ENCODE results near the gene MAN2A1.
A peak's percentile ranks its signal among the peaks of the same experiment; 100 is the strongest.

Gene MAN2A1

DNA sequence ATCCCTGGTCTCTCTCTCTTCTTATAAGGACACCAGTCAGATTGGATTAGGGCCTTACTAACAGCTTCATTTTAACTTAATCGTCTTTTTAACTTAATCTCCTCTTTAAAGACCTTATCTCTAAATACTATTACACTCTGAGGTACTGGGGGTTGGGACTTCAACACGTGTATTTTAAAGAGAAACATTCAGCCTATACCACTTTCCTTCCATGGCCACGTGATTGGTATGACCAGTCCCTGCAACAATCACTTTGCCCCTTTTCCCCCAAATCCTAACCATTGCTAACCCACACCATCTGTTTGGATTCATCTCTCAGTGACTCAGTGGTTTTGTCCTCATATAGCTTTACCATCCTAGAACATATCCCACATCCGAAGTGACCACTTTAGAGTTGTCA, 3.8 kb upstream of the MAN2A1 start:
- DNase-seq = no peak

DNA sequence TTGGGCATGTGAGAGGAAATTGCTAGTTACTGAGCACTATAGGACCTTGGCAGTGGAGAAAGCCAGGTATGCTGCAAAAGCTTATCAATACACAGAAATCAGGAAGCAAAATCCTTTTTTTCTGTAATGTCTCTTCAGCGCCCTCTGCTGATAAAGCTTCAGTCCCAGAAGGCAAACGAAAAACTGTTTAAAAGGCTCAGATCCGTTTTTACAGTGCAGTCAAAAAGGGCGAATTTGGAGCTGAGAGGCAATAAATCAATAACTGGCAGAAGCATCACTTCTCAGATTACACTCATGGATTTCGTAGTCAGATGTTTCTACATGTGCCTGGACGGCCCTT, 1.1 kb upstream of the MAN2A1 start:
- no peak for DNase-seq

DNA sequence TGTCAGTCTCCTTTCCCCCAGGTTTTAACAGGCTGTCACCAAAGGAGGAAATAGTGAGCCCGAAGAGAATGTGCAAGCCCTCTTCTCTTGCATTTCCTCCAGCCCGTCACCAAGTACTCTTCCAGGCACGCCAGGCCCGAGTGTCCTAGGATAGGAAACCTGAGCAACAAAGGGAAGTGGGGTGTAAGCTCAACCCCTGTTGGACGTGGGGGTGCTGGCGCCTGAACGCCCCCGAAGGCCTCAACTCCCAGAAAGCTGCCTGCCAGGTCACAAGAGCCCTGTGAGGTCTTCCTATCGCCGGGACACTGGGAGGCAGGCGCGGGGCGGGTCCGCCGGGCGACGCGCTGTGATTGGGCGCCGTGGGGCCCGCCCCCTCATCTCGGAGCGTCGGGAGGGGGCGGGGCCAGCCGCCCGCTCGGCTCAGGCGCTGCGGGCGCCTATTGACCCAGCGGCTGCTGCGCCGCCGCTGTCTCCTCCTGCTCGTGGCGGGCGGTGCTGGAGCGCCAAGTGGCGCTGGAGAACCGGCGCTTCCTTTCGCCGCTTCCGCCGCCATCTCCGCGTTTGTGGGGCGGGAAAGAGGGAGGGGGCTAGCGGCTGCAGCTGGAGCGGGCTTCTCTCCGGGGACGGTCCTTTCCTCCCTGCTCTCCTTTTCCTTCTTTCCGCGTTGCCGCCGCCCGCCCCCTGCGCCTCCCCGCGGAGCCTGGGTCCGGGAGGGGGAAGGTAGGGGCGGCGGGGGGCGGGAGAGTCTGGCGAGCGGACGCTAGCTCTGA, 572 bp upstream of the MAN2A1 start:
- DNase-seq = peak; percentile 65

DNA sequence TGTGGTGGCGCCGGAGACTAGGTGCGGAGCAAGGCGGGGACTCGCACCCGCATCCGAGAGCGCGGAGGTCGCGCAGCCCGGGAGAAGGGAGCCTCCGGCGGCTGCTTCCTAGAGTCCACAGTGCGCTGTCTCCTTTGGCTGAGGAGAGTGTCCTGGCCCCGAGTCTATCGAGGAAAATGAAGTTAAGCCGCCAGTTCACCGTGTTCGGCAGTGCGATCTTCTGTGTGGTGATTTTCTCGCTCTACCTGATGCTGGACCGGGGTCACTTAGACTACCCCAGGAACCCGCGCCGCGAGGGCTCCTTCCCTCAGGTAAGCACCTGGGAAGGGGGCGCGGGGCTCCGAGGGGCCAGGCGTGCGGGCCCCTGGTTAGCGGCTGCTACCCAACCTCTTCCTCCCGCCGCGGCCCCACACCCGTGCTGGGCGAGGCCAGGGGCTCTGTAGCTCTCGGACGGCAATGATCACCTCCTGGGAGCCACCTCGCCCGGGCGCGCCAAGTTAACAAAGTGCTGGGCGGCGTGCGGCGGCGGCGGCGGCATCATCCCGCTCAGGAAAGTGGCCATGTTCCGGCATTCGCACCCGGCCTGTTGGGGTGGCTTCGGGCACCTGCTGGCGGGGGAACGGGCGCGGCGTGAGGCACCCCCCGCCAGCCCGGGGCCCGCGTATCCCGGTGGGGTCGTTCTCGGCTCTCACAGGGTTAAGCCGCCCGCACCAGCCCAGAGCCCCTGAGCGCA, 681 bp downstream of the MAN2A1 start:
- peak; percentile 18 for DNase-seq

DNA sequence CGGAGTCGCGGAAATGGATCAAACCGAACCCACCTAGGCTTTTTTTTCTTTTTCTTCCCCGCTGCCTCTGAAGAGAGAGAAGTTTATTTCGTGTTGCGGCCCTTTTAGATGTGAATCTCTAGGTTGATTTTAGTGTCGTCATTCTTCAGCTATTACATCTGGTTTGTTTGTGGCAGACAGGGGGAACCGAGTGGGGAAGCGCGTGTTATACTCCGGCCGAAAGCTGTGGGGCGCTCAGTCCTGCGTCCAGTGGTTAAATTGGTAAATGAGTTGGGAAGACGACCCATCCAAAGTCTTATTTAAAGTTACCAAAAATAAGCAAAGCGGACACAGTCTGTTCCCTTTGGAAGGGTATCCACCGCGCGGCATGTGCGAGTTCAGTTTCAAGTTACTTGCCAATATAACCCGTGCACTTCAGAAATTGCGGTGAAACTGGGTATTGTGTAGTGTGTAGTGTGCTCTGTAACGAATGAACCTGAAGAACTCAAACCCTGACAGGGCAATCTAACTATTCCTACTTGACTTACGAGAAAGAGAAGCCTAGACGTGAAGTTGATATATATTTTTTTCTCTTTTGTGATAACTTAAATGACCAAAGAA, 1.3 kb downstream of the MAN2A1 start:
- peak; percentile 29 for DNase-seq

DNA sequence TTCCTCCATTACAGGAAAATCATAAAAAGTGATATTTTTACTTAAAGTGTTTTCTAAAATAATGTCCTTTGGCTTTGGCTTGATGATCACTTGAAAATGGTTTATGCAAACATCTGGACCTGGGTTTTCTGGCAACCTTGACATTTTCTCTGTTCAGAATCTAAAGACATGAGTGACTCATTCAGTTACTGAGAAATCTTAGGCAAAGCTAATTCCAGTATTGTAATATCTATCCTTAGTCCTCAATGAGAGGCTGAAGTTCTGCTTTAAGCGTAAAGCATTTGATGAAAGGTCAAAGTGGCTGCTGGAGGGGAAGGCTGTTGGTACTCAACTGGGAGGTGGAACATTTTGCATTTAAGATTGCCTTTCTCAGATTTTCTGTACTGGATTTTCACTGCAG, 2.3 kb downstream of the MAN2A1 start:
- DNase-seq = no peak

DNA sequence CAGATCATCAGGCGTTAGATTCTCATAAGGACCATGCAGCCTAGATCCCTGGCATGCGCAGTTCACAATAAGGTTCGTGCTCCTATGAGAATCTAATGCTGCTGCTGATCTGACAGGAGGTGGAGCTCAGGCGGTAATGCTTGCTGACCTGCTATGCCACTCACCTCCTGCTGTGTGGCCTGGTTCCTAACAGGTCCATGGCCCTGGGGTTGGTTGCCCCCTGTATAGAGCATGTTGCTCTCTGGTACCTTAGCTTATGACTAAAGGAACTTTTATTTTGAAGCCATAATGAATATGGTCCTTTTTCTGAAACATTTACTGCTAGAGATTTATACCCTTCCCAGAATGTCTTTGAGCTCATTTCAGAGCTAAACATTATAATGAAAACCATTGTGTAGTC, 3.1 kb downstream of the MAN2A1 start:
- DNase-seq = no peak

DNA sequence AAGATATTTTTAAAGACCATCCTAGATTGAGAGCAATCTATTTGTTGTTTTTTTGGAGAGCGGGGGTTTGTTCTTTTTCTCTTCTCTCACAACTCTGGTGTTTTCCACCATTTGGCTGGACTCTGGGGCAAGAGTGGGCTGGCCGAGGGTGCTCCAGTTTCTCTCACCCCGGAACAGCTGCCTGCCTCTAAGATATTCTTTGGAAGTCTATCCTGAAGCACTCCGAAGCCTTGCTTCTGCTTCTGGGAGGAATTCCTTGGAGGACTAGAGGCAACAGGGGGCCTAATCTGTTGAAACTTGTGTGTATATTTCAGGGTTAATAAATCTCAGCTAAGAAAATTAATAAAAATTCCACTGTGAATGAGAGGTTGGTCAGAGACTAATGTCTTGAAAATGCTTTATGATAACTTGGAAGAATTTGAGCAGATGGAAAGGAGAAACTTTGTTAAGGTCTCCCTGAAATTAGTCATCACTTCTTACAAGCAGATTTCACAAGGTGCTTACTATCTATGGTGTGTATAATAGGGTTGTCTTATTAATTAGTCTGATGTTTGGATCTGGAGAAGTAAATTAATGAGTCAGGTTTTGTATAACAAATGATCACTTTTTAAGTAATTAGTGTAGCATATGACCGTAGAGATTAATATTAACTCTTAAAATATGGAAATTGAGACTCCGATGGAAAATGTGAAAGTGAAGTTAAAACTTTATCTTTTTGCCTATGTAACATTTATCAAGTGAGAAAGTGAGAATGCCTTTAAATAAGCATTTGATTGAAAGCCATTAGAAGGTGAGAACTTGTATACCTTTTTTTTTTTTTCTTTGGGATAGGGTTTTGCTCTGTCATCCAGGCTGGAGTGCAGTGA, 4.0 kb downstream of the MAN2A1 start:
- DNase-seq = no peak

DNA sequence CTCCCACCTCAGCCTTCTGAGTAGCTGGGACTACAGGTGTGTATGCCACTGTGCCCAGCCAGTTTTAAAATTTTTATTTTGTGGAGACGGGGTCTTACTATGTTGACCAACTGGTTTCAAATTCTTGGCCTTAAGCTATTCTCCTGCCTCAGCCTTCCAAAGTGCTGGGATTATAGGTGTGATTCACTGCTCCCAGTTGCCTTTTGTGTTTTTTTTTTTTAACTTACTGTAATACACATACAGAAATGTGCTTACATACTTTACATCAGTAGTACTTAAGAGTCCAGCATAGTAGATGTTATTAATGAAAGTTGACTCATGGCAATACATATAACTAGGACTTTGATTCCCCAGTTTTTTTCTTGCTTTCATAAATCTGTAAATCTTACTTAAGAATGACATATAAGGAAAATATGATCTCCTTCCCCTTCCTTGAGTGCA, 4.7 kb downstream of the MAN2A1 start:
- no peak for DNase-seq

DNA sequence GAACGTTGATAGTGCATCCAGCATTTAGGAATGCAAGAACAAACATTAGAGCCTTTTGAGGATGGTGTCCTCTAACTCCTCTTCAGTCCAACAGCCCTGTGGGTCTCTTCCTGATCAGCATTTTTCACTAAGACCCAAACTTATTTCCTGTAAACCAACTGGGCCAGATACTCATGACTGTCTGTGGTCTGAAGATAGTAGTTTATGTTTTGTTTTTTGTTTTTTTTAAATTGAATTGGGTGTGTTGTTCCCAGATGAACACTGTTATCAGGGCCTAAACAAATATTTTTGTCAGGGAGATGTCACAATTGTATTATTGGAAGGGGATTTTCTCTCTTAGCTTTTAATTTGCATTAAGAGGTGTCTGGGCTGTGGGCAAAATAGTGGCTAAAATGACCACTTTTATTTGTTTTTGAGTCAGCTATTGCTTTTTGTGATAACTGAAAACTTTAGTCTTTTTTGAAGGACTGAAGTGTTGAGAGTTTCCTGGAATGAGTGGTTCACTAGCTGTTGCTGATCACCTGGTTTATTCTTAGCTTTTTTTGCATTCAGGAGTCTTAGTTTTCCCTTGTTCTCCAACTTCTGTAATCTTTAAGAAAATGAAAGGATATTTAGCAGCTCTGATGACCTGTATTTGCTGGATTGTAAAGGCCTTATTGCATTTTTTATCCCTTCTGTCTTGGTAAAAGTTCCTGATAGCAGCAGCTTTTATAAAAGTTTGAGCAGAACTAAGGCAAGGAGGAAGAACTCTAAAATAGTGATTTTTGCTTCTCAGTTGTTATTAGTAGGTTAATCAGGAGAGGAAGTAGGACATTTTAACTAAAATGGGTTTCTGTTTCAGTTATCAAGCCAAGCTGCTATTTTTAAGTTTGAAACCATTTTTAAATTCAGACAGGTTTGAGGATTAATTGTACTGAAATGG, 5.5 kb downstream of the MAN2A1 start:
- DNase-seq = no peak

DNA sequence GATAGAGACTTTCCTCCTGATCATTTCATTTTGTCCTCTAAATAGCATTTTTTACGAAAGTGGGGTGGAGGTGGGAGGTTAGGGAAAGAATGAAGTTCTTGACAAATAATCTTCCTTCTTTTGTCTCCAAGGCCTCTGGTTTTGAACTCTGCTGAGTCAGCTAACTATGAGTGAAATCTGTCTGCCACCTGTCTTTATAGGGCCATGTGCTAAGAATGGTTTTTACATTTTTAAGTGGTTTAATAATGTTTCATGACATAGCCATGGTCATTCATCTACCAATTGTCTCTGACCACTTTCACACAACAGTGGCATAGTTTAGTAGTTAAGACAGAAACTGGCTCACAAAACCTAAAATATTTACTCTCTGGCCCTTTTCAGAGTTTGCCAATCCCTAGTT, 7.6 kb downstream of the MAN2A1 start:
- no peak for DNase-seq

DNA sequence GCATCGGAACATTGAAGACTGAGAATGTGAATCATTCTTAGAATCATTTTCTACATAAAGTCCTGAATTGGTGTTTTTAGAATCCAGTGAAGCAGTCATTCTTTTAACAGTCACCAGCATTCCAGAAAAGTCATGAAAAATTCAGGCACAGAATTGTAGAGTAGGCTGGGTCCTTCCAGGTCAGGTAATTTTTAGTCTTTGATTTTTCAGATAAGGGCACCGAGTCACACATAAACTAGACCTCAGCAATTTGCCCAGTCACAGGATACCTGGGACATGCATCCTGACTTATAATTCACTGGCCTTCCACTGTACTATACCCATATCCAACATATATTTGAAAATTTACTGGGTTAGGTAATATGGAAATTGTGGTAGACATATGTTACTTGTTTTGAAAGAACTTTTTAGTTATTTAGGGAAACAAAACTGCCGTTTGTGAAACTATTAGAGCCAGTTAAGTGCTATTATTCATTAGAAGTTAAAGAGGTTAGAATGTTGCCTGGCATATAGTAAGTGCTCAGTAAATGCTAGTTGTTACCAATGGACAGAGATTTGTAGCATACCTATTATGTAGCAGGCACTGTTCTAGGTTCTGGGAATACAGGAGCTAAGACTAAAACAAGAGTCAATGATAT, 10.9 kb downstream of the MAN2A1 start:
- DNase-seq = no peak

DNA sequence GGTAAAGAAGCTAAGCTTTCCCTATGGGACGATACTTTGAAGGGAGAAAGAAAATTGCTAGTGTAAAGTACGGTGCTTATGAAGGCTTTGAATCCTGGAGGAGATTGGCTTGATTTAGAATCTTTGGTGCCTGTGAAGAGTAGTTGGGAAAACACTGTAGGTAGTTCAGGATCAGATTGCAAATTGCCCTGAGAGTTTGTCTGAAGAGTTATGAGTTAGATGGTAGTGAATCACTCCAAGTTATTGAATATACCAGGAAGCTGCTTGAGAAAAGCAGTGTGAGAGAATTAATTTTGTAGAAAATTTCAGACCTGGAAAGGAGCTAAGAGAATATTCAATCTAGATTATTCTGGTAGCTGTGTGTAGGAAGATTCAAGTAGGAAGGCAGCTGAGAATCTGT, 11.5 kb downstream of the MAN2A1 start:
- DNase-seq = no peak

DNA sequence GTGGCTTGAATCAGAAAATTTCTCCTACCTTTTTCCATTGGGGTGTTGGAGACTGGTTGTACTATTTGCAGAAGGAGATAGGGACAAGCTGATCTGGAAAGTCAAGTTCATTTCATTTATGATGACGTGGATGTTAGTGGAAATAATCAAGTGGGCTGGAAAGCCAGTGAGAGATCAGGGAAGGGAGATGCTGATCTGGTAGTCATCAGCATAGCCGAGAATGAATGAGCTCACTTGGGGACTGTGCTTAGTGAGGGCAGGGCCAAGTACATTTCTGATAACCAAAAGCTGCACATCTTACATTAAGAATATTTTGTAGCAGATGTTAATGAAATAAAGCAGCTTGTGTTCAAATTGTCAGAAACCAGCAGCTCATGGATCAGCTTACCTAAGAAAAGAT, 12.1 kb downstream of the MAN2A1 start:
- DNase-seq = no peak

DNA sequence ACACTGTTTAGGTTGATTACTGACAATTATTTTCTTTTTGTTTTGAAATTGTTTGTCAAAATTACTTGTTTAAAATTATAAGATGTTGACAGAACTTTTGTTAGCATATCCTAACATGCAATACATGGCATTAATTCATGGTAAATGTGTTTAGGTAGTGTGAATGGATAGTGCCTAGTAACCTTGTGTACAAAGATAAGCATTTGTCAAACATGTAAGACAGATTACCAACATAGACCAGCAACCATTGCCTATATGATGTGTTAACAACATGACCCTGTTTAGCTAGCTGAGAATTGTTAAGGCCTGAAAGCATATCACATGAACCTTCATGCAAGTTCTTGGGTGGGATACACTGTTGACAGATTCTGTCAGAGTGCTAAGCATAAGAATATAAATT, 13.4 kb downstream of the MAN2A1 start:
- no peak for DNase-seq

DNA sequence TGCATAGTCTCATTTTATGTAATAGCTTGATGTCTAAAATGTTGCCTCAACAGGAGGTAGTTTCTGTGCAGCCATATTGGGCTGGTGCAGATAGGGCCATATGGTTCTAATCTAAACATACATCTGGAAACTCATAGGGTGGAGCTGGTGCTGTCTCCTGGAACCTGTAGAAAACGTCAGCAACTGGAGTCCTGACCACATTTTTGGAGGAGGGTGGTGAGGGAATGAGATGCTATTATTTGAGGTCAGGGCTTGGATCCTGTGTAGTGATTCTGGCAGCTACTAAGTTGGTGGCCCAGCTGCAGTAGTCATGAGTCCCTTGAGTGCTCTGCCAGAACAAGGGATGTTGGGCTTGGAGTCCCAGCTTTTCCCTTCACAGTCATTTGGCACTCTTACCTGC, 14.1 kb downstream of the MAN2A1 start:
- no peak for DNase-seq

DNA sequence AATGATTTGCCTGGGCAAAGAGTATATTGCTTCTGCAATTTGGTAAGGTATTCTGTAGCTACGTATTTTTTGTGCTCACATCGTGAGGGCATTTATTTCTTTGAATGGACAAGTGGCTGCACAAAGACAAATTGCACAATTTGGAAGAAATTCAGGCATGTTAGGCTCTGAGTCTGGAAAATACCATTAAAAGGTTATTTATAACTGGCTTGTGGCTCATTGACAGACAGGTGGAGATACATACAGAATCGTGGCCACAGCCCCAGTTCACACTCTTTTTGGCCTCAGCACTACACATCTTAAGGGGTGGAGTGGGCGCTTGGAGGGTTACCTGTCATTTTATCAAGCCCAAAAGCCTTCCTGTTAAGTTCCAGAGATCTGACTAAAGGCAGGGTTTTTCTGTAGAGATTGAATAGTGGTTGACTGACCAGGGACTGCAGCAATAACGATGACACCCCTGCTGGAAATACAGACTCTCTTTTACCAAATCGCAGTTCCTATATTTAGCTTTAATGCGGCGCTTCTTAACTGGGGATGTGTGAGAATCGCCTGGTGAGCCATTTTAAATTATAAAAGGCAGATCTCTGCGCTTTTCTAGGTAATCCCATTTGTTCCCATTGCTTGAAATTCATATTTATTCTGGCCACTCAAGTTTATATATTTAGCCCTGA, 14.7 kb downstream of the MAN2A1 start:
- no peak for DNase-seq

DNA sequence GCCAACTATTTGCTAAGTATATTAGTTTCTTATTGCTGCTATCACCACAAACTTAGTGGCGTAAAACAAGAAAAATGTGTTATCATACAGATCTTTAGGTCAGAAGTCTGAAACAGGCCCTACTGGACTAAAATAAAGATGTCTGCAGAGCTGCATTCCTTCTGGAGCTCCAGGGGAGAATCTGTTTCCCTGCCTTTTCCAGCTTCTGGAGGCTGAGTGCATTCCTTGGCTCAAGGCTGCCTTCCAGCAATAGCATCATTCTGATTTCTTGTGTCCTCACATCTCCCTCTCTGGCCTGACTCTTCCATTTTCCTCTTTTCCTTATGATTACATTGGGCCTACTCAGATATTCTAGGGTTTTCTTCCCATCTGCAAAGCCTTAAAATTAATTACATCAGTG, 15.9 kb downstream of the MAN2A1 start:
- no peak for DNase-seq

DNA sequence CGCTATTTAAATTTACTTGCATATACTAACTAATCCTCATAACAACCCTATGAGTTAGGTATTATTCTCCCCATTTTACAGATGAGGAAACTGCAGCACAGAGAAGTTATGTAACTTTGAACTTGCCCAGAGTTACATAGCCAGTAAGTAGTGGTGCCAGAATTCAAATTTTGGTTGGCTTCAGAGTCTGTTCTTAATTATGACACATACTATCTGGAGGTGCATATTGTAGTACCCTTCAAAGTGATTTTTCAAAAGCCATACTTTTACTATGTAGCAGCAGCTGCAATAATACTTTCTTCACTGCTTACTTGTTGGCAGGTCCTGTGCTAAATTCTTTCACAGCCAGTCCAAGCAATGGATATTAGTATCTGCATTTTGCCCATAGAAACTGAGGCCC, 16.4 kb downstream of the MAN2A1 start:
- no peak for DNase-seq

DNA sequence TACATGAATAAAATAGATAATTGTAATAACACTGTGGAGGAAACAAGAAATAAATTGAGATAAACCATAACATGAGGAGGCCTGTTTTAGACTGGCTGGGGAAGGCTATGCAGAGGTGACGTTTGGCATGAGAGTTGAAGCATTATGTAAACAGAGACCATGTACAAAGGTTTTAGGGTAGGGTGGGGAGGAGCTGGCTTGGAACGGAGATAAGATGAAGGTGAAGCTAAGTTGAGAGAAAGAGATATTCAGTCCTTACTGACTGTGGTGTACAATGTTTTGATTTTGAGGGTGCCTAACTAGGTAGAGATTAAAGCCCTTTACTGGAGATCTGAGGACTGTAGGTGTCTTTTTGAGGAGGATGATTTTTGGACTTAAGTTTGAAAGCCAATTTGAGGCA, 17.8 kb downstream of the MAN2A1 start:
- DNase-seq = no peak

DNA sequence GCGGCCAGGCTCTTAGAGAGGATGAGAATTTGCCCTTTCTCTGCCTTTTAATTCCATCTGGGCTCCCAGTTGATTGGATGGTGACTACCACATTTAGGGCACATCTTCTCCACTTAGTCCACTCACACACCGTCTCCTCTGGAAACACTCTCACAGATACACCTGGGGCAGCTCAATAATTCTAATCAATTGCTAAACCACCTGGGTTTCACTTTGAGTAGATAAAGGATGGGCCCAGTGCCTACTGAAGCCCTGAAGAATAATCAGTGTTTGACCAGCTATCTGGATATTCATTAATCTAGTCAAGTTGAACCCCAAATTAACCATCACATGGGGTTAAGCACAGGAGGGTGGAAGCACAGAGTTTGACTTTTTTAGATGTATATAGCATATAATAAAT, 19.1 kb downstream of the MAN2A1 start:
- no peak for DNase-seq
